ENCODE data around the gene RAB3GAP1. TPM values are rescaled to one million over a fixed set of nuclear protein-coding genes. Genes with fewer than 3 reads are reported as not detected.
"Not testable (repeated sequence)": the region's sequence is repeated elsewhere in the genome, so short reads cannot be mapped to it uniquely, and the experiment has no call there.

RAB3GAP1 gene
- total RNA-seq, 2 donors from 2014 or later = 10.9 to 11.4 TPM

GRCh38 chr2:135099802-135100483, 47.9 kb downstream of the RAB3GAP1 start:
- Mint-ChIP-seq H3K36me3 (peaks cover 16% of the 10 kb centered on the region), H3K9me3 (no peaks in the 10 kb centered on the region), H3K27me3 (peaks cover 6 to 17% of the 10 kb centered on the region in 2 donors), H3K4me1 (ENCODE audit: low read depth in 2 of 2) (peaks cover 0 to 3% of the 10 kb centered on the region in 2 donors), H3K4me3 (no peak overlapping the region), H3K27ac (no peak overlapping the region)
- ATAC-seq (no peak), DNase-seq (ENCODE audit: low spot score) (no peak)

- H3K4me1 Mint-ChIP-seq (ENCODE audit: low read depth in 2 of 2) = peaks cover 0 to 3% of the 10 kb centered on the region in 2 donors
- peaks cover 16 to 21% of the 10 kb centered on the region in 2 donors for H3K27me3 Mint-ChIP-seq
- H3K4me3 Mint-ChIP-seq = no peak overlapping the region
- H3K27ac Mint-ChIP-seq = no peak overlapping the region
- H3K9me3 Mint-ChIP-seq = no peaks in the 10 kb centered on the region
- DNase-seq (ENCODE audit: low spot score) (no peak), ATAC-seq (no peak)
- peaks cover 24% of the 10 kb centered on the region for H3K36me3 Mint-ChIP-seq
These were observed 51.8 kb downstream of the RAB3GAP1 start for GRCh38 chr2:135103843-135104242.

- H3K4me3 Mint-ChIP-seq; H3K27ac Mint-ChIP-seq; ATAC-seq; H3K9me3 Mint-ChIP-seq; DNase-seq (ENCODE audit: low spot score); H3K4me1 Mint-ChIP-seq (ENCODE audit: low read depth in 2 of 2): not testable (repeated sequence)
- H3K27me3 Mint-ChIP-seq = peaks cover 17 to 25% of the 10 kb centered on the region in 2 donors
- peaks cover 24% of the 10 kb centered on the region for H3K36me3 Mint-ChIP-seq
These were observed 53.6 kb downstream of the RAB3GAP1 start for GRCh38 chr2:135105513-135106316.

GRCh38 chr2:135113322-135113721, 61.2 kb downstream of the RAB3GAP1 start:
- Mint-ChIP-seq H3K4me3 (no peak overlapping the region), H3K9me3 (no peaks in the 10 kb centered on the region), H3K27ac (no peak overlapping the region), H3K36me3 (peaks cover 14% of the 10 kb centered on the region), H3K4me1 (ENCODE audit: low read depth in 2 of 2) (peaks cover 14 to 17% of the 10 kb centered on the region in 2 donors), H3K27me3 (peaks cover 16 to 21% of the 10 kb centered on the region in 2 donors)
- no peak for ATAC-seq
- no peak for DNase-seq (ENCODE audit: low spot score)

GRCh38 chr2:135119582-135119981, 67.5 kb downstream of the RAB3GAP1 start:
- Mint-ChIP-seq H3K9me3 (no peaks in the 10 kb centered on the region), H3K4me1 (ENCODE audit: low read depth in 2 of 2) (no peaks in the 10 kb centered on the region), H3K27ac (no peak overlapping the region), H3K36me3 (peaks cover 14% of the 10 kb centered on the region), H3K27me3 (peaks cover 10 to 19% of the 10 kb centered on the region in 2 donors), H3K4me3 (no peak overlapping the region)
- ATAC-seq (no peak), DNase-seq (ENCODE audit: low spot score) (no peak)

GRCh38 chr2:135121016-135121657, 69.0 kb downstream of the RAB3GAP1 start:
- Mint-ChIP-seq H3K4me3 (no peak overlapping the region), H3K4me1 (ENCODE audit: low read depth in 2 of 2) (no peaks in the 10 kb centered on the region), H3K36me3 (peaks cover 14% of the 10 kb centered on the region), H3K9me3 (no peaks in the 10 kb centered on the region), H3K27me3 (peaks cover 10 to 19% of the 10 kb centered on the region in 2 donors), H3K27ac (no peak overlapping the region)
- DNase-seq (ENCODE audit: low spot score) (no peak), ATAC-seq (no peak)

- not testable (repeated sequence) for H3K4me1 Mint-ChIP-seq (ENCODE audit: low read depth in 2 of 2); H3K4me3 Mint-ChIP-seq; H3K27ac Mint-ChIP-seq; ATAC-seq; DNase-seq (ENCODE audit: low spot score); H3K9me3 Mint-ChIP-seq
- H3K27me3 Mint-ChIP-seq = peaks cover 10 to 19% of the 10 kb centered on the region in 2 donors
- peaks cover 14% of the 10 kb centered on the region for H3K36me3 Mint-ChIP-seq
These were observed 69.6 kb downstream of the RAB3GAP1 start for GRCh38 chr2:135121658-135122039.

- ATAC-seq (no peak), DNase-seq (ENCODE audit: low spot score) (no peak)
- peaks cover 0 to 6% of the 10 kb centered on the region in 2 donors for H3K27me3 Mint-ChIP-seq
- no peak overlapping the region for H3K4me3 Mint-ChIP-seq
- H3K9me3 Mint-ChIP-seq = no peaks in the 10 kb centered on the region
- peaks cover 11% of the 10 kb centered on the region for H3K36me3 Mint-ChIP-seq
- H3K27ac Mint-ChIP-seq = no peak overlapping the region
- H3K4me1 Mint-ChIP-seq (ENCODE audit: low read depth in 2 of 2) = no peaks in the 10 kb centered on the region
These were observed 73.1 kb downstream of the RAB3GAP1 start for GRCh38 chr2:135124924-135125886.

- Mint-ChIP-seq H3K4me3 (no peak overlapping the region), H3K27ac (no peak overlapping the region), H3K27me3 (peaks cover 0 to 2% of the 10 kb centered on the region in 2 donors), H3K9me3 (no peaks in the 10 kb centered on the region), H3K36me3 (peaks cover 12% of the 10 kb centered on the region), H3K4me1 (ENCODE audit: low read depth in 2 of 2) (no peaks in the 10 kb centered on the region)
- DNase-seq (ENCODE audit: low spot score) = no peak
- no peak for ATAC-seq
These were observed 73.8 kb downstream of the RAB3GAP1 start for GRCh38 chr2:135125940-135126339.

GRCh38 chr2:135130751-135131150, 78.7 kb downstream of the RAB3GAP1 start:
- Mint-ChIP-seq H3K4me1 (ENCODE audit: low read depth in 2 of 2) (no peaks in the 10 kb centered on the region), H3K9me3 (no peaks in the 10 kb centered on the region), H3K27ac (no peak overlapping the region), H3K36me3 (peaks cover 18% of the 10 kb centered on the region), H3K27me3 (no peaks in the 10 kb centered on the region), H3K4me3 (no peak overlapping the region)
- no peak for DNase-seq (ENCODE audit: low spot score)
- ATAC-seq = no peak

- no peak for DNase-seq (ENCODE audit: low spot score)
- H3K4me3 Mint-ChIP-seq = no peak overlapping the region
- no peaks in the 10 kb centered on the region for H3K9me3 Mint-ChIP-seq
- no peak overlapping the region for H3K27ac Mint-ChIP-seq
- no peaks in the 10 kb centered on the region for H3K4me1 Mint-ChIP-seq (ENCODE audit: low read depth in 2 of 2)
- ATAC-seq = no peak
- H3K36me3 Mint-ChIP-seq = peaks cover 19% of the 10 kb centered on the region
- no peaks in the 10 kb centered on the region for H3K27me3 Mint-ChIP-seq
These were observed 80.2 kb downstream of the RAB3GAP1 start for GRCh38 chr2:135132314-135132713.

GRCh38 chr2:135140606-135141005, 88.5 kb downstream of the RAB3GAP1 start:
- H3K4me1 Mint-ChIP-seq (ENCODE audit: low read depth in 2 of 2) = no peaks in the 10 kb centered on the region
- H3K4me3 Mint-ChIP-seq = no peak overlapping the region
- DNase-seq (ENCODE audit: low spot score) = no peak
- H3K27ac Mint-ChIP-seq = no peak overlapping the region
- no peaks in the 10 kb centered on the region for H3K27me3 Mint-ChIP-seq
- no peak for ATAC-seq
- H3K36me3 Mint-ChIP-seq = peaks cover 15% of the 10 kb centered on the region
- no peaks in the 10 kb centered on the region for H3K9me3 Mint-ChIP-seq

- Mint-ChIP-seq H3K4me1 (ENCODE audit: low read depth in 2 of 2) (no peaks in the 10 kb centered on the region), H3K27me3 (no peaks in the 10 kb centered on the region), H3K9me3 (no peaks in the 10 kb centered on the region), H3K36me3 (peaks cover 13% of the 10 kb centered on the region), H3K27ac (no peak overlapping the region), H3K4me3 (no peak overlapping the region)
- DNase-seq (ENCODE audit: low spot score) (no peak), ATAC-seq (no peak)
These were observed 90.2 kb downstream of the RAB3GAP1 start for GRCh38 chr2:135142323-135142722.

Data from natural killer cell treated with Interleukin-12 subunit alpha and Interleukin-12 subunit beta and Interleukin-15 and Interleukin-18, amount 100 ng/mL, for 72 hours (primary cell).